ENCODE data around the gene UFD1. TPM values are rescaled to one million over a fixed set of nuclear protein-coding genes. Genes with fewer than 3 reads are reported as not detected.
A peak's percentile ranks its signal among the peaks of the same experiment; 100 is the strongest.

UFD1 gene
- total and polyA plus RNA-seq, 11 donors = 28.7 to 80.5 (median 43.0) TPM

DNA sequence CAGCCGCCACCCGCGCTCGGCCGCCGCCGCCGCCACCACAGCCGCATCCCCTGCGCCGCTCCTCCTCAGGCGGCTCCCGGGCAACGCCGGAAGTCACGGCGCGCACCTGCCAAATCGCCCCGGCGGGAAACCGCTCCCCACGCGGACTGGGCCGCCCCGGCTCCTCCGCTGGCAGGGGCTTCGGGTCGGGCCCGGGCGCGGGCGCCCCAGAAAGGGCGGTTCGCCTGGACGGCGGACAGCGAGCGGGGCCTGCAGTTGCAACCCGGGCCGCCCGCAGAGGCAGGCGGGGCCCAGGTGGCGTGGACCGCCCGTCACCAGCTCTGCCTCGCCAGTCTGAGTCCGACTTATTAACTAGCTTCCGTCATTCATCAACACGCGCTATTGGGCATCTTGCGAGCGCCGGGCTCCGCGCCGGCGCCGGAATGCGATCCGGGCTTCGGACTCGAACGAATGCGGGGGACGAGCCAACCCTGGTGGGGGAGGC is 47.3 kb downstream of the UFD1 start, which contains the start of gene HIRA:
TSS of gene HIRA (minus strand) at position 85 of the 484 bp plus-strand sequence. CDS start 257 bp downstream, outside the sequence.
- H3K4me3 ChIP-seq = peak within 1 kb of the TSS; percentile 62 to 95 (median 86)
- no peaks in the 10 kb centered on the region for H3K27me3 ChIP-seq
- DNase-seq (peak; percentile 81 to 92 (median 85)), ATAC-seq (peak in 3 of 4 donors; percentile 47 to 75 (median 70))
- TF ChIP-seq, protein P1, sequence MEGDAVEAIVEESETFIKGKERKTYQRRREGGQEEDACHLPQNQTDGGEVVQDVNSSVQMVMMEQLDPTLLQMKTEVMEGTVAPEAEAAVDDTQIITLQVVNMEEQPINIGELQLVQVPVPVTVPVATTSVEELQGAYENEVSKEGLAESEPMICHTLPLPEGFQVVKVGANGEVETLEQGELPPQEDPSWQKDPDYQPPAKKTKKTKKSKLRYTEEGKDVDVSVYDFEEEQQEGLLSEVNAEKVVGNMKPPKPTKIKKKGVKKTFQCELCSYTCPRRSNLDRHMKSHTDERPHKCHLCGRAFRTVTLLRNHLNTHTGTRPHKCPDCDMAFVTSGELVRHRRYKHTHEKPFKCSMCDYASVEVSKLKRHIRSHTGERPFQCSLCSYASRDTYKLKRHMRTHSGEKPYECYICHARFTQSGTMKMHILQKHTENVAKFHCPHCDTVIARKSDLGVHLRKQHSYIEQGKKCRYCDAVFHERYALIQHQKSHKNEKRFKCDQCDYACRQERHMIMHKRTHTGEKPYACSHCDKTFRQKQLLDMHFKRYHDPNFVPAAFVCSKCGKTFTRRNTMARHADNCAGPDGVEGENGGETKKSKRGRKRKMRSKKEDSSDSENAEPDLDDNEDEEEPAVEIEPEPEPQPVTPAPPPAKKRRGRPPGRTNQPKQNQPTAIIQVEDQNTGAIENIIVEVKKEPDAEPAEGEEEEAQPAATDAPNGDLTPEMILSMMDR (IDR thresholded peaks at IDR 0.05) = peak in 1 of 12 donors; percentile 5
- no peak for TF ChIP-seq POLR2A (IDR thresholded peaks at IDR 0.05)
- H3K36me3 ChIP-seq = peaks cover 0 to 30% (median 24%) of the 10 kb centered on the region in 9 donors
- WGBS, 4 donors = 0 to 1% (median 0%) methylated on average over 15 to 66 of the region's 66 CpGs
- intact Hi-C loops (cut with DNase I) = loop anchor here in 6 of 10 donors (1.0 to 10.0 kb wide), 5 partner anchors 16 to 254 kb away; partner anchors contain the start of genes CDC45 (in 5 of the 6), UFD1 (in 5 of the 6), C22orf39 (in 2 of the 6) and CLTCL1 (in 1 of the 6)
- H3K9me3 ChIP-seq = no peaks in the 10 kb centered on the region
- H3K4me1 ChIP-seq = peaks cover 7 to 50% (median 29%) of the 10 kb centered on the region in 12 donors
- H3K27ac ChIP-seq = peak within 1 kb of the TSS; percentile 93 to 99 (median 98)

DNA sequence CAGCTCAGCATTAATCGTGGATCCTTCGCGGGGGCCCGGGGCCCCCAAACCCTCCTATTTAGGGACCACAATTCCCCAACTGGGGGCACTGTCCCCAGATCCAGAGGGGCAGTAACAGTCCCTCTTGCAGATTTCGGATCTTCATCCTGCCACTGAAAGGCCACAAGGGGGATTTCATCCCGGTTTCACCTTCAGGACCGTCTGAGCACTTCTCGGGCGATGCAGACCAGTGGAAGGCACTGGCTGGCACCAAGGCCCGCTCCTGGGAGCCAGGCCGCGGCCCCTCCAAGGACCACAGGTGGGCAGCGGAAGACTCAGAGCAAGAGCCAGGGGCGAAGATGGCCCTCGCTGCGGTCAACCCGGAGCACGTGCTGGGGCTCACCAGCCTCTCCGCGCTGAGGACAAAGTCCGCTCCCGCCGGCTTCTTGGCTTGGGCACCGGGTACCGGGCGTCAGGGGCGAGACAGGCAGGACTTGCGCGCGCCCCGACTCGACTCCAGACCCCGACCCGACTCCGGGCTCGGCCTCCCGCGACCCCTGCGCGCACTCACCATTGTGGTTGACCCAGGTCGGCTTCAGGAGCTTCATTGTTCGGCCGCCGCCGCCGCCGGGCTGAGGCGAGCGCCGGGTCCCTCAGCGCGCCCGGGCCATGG is 48.0 kb downstream of the UFD1 start:
- TF ChIP-seq, protein P1 (IDR thresholded peaks at IDR 0.05) = peak in 2 of 12 donors; percentile 11 to 20
- no peak for TF ChIP-seq POLR2A (IDR thresholded peaks at IDR 0.05)
- intact Hi-C loops (cut with DNase I) = loop anchor here in 5 of 10 donors (5.0 to 10.0 kb wide), 3 partner anchors 46 to 254 kb away; partner anchors contain the start of genes CDC45 (in 3 of the 5), UFD1 (in 3 of the 5), CLTCL1 (in 1 of the 5) and SLC25A1 (in 1 of the 5)

DNA sequence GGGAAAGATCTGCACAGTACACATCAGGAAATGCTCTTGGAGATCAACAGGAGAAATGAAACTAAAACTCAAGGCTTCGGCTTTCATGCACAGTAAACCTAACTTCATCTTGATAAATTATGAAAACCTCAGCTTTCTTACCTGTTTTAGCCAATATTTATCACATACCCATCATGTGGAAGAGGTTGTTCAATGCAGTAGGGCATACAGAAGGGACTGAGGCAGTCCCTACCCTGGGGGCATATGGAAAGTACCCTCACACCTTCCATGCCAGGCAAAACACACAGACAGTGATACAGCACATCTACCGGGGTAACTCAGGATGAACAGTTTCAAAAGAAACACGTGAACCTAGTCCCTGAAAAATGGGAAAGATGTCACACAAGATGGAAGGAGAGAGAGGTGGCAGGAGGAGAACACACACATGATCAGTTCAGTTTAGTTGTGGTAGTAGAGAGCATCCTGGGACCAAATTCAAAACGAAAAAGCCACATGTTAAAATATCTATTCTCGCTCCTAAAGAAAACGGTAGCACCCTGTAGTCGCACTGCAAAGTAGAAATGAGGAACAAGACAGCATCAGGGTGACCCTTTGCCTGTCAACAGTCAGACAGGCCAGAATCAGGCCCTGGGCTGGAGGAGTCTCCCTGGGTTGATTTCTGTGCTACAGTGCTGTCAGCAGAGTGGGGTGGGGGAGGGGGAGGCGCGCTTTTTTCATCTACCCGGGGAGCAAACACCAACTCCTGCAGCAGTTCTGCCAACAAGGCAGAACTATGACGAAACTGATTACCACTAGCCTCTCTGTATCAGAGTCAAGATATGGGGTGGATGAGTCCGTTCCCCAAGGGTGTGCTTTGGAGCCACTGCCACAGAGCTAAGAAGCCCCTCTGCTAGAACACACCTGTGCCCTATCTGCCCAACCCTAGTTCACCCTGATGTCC is 48.8 kb downstream of the UFD1 start:
- peak overlapping the region; percentile 62 to 95 (median 86) for H3K4me3 ChIP-seq
- 7 to 12% (median 10%) methylated on average over 12 of the region's 12 CpGs for WGBS, 4 donors
- DNase-seq (peak in 1 of 5 donors; percentile 35), ATAC-seq (no peak)
- intact Hi-C loops (cut with DNase I) = loop anchor here in 5 of 10 donors (5.0 to 10.0 kb wide), 3 partner anchors 47 to 253 kb away; partner anchors contain the start of genes CDC45 (in 3 of the 5), UFD1 (in 3 of the 5), CLTCL1 (in 1 of the 5) and SLC25A1 (in 1 of the 5)
- H3K4me1 ChIP-seq = peaks cover 7 to 64% (median 31%) of the 10 kb centered on the region in 12 donors
- H3K36me3 ChIP-seq = peaks cover 0 to 15% (median 11%) of the 10 kb centered on the region in 9 donors
- TF ChIP-seq, protein P1 (IDR thresholded peaks at IDR 0.05) = no peak
- no peak for TF ChIP-seq POLR2A (IDR thresholded peaks at IDR 0.05)
- no peaks in the 10 kb centered on the region for H3K9me3 ChIP-seq
- no peaks in the 10 kb centered on the region for H3K27me3 ChIP-seq
- H3K27ac ChIP-seq = peak overlapping the region in 11 of 12 donors; percentile 41 to 99 (median 83)

More for the DNA sequence above, 48.0 kb downstream of the UFD1 start:
- DNase-seq (peak in 4 of 5 donors; percentile 29 to 68 (median 46)), ATAC-seq (no peak)
- Histone ChIP-seq H3K9me3 (no peaks in the 10 kb centered on the region), H3K27me3 (no peaks in the 10 kb centered on the region), H3K27ac (peak overlapping the region; percentile 1 to 99 (median 81)), H3K36me3 (peaks cover 0 to 23% (median 19%) of the 10 kb centered on the region in 9 donors), H3K4me1 (peaks cover 7 to 57% (median 29%) of the 10 kb centered on the region in 12 donors), H3K4me3 (peak overlapping the region; percentile 62 to 95 (median 86))
- 0 to 1% (median 0%) methylated on average over 9 to 53 of the region's 53 CpGs for WGBS, 4 donors
